DMS53 treated with DMSO at 0.1 percent for 48 hours (cell line): ENCODE measurements around the gene OSBP2.
"Not testable (repeated sequence)": the region's sequence is repeated elsewhere in the genome, so short reads cannot be mapped to it uniquely, and the experiment has no call there.

ENCODE experiments used
- DNase-seq: peaks from one replicate; lab custom pipeline; 2025; ENCODE audit not compliant: unreplicated experiment; lab: John Stamatoyannopoulos, UW

OSBP2 gene

DNA sequence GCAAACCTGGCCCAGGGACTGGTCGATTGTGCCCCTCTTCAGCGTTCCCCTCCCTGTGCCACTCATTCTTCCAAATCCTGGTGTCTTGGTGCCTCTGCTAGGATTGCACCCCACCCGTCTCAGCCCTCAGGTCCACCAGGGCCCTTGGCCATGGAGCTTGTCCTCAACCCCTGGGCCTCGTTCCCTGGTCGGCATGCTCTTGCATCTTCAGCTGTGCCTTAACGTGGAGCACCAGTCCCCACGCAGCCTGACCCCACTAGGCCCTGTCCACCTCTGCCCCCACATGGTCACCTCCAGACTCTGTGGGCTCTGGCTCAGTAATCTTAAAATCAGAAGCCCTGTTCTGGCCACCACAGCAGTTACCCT, 61.1 kb downstream of the OSBP2 start:
- no peak for DNase-seq

DNA sequence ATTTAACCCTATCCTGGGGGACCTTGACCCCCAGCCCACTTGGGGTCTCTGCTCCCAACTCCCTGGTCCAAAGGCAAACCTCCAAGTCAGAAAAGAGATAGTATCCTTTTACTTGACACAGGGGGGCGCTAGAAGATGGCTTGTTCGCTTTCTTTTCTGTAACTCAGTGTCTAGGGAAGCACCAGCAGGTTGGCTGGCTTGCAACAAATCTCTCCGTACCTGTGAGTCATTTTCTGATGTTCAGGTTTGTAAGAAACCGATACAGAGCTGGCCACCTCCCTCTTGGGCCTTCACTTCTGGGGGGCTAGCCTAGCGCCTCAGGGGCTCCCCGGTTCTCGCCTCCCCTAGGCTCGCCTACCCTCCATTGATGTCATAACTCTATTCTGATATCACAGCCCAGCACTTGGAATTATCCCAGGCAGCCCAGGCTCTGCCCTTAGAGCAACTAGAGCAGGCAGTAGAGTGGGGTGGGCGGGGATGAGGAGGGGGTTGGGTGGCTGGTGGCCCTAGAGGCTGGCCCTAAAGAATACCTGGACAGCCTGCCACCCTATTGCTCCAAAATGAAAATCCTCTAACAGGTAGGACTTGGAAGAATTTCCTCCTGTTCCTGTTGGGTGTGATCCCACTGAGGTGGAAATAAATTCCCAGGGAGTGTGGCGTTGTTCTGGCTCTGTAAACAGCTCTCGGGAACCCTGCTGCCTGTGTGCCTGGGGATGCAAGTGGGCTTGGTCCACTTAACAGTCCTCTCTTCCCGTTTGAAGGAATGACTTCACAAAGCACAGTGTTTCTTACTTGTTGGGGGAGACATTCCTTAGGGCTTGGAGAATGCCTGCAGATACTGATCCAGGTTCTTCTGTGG, 69.4 kb downstream of the OSBP2 start:
- DNase-seq: peak; percentile 19

- DNase-seq: no peak
Measured at GRCh38 chr22:30767661-30768060, 73.0 kb downstream of the OSBP2 start.

DNA sequence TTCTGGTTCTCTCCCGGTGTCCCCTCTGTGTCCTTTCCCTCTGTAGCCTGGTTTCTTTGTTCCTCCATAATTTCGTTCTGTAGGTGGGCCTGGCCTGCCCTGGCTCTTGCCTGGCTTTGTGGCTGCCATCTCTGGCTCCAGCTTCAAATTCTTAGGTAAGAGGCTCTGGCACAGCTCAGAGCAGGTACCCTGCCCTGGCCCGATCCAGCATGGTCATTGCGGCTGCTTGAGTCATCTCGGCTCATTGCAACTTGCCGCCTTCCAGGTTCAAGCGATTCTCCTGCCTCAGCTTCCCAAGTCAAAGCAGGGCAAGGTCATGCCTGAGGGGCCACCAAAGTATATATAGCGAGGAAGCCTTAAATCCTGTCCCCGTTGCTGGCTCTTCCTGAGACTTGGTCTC, 76.0 kb downstream of the OSBP2 start:
- DNase-seq: no peak

- DNase-seq: no peak
Measured at GRCh38 chr22:30773919-30774318, 79.2 kb downstream of the OSBP2 start.

GRCh38 chr22:30774566-30774965, 79.9 kb downstream of the OSBP2 start:
- no peak for DNase-seq

GRCh38 chr22:30776476-30776875, 81.8 kb downstream of the OSBP2 start:
- no peak for DNase-seq

DNA sequence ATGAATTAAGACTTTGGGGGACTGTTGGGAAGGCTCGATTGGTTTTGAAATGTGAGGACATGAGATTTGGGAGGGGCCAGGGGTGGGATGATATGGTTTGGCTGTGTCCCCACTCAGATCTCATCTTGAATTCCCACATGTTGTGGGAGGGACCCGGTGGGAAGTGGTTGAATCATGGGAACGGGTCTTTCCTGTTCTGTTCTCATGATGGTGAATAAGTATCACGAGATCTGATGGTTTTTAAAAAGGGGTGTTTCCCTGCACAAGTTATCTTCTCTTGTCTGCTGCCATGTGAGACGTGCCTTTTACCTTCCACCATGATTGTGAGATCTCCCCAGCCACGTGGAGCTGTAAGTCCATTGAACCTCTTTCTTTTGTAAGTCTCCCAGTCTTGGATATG, 82.5 kb downstream of the OSBP2 start:
- DNase-seq: not testable (repeated sequence)

DNA sequence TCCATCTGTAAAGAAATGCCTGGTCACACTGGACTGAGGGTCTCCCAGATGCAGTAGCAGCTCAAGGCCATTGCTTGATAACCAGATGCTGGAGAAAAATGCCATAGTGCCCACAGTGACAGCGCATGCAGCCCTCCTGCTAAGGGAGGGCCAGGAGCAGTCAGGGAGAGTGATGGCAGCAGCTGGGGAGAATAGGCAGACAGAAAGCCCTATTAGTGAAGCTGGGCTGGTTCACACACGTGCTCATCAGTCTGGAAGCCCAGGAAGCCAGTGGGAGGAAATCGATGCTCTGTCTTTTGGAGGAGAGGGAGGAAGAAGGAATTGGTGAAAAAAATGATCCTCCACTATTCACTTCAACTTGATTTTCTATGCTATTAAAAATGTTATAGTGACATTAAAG, 82.9 kb downstream of the OSBP2 start:
- no peak for DNase-seq

- no peak for DNase-seq
Measured at GRCh38 chr22:30778261-30778660, 83.6 kb downstream of the OSBP2 start.

GRCh38 chr22:30780026-30780425, 85.4 kb downstream of the OSBP2 start:
- DNase-seq: no peak

- no peak for DNase-seq
Measured at GRCh38 chr22:30781271-30781875, 86.7 kb downstream of the OSBP2 start.

GRCh38 chr22:30782613-30783012, 87.9 kb downstream of the OSBP2 start:
- no peak for DNase-seq

- DNase-seq: no peak
Measured at GRCh38 chr22:30783021-30783420, 88.3 kb downstream of the OSBP2 start.

GRCh38 chr22:30785527-30785926, 90.9 kb downstream of the OSBP2 start:
- DNase-seq: no peak

- DNase-seq: no peak
Measured at GRCh38 chr22:30790366-30790765, 95.7 kb downstream of the OSBP2 start.

- DNase-seq: no peak
Measured at GRCh38 chr22:30792456-30792855, 97.8 kb downstream of the OSBP2 start.

- no peak for DNase-seq
Measured at GRCh38 chr22:30795118-30795517, 100.4 kb downstream of the OSBP2 start.

GRCh38 chr22:30801695-30802094, 107.0 kb downstream of the OSBP2 start:
- DNase-seq: no peak

- peak; percentile 19 for DNase-seq
Measured at GRCh38 chr22:30802202-30803166, 107.8 kb downstream of the OSBP2 start.

DNA sequence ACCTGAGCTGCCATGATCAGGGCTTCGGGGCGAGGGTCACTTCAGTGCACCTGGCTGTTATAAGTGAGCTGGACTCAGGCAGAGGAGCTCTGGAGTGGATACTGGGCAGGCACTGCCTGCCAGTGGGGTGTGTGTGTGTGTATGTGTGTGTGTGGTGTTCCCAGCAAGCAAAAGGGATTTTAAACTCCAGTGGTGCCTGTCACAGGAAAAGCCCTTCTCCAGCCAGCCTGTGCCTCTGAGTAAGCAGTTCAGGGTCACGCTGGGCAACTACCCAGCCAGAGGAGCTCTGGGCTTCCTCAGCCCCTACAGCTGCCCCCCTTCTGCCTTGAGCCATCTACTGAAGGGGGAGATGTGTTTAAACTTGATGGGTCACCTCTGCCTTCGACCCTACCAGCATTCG, 109.0 kb downstream of the OSBP2 start:
- no peak for DNase-seq

DNA sequence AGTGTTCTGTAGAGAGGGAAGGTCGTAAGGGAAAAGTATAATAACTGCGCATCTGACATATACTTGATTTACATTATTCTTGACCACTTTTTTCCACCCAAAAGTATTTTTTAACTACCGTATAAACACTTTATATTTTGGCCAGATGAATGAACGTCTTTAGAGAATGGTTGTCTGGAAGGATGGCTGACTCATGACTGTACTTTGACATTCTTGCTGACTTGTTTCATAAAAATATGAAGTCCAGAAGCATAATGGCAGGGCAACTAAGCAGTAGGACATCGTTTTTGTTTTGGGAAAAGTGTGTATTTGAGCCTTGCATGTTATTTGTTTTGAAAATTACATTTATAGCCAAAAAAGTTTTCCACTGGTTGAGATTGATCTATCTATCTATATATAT, 110.0 kb downstream of the OSBP2 start:
- no peak for DNase-seq
